PC-3 (cell line): Measurements from ENCODE around the gene SRP14. TPM values are rescaled to one million over a fixed set of nuclear protein-coding genes. Genes with fewer than 3 reads are reported as not detected.
A peak's percentile ranks its signal among the peaks of the same experiment; 100 is the strongest.

Source experiments
- ATAC-seq: fragments of 200-7000 bp; cut with Tn5 transposase; 2 replicates; pipeline ENCODE4 v1.9.1; 2020; ENCODE audit warnings: mild to moderate bottlenecking, moderate library complexity
- BruUV-seq: library from RNA; stranded (reverse); fragments of 400-500 nt; replicated peaks from 2 replicates; lab custom pipeline; 2021; lab: Mats Ljungman, UMichigan
- CTCF ChIA-PET: fragments of 300-600 bp; sonication (Branson Sonifier 250); formaldehyde crosslinking; loops from one replicate; lab custom pipeline; 2022; ENCODE audit warnings: antibody characterized with exemption; lab: Charles Lee
- POLR2A ChIA-PET: fragments of 300-600 bp; sonication (Branson Sonifier 250); formaldehyde crosslinking; loops from one replicate; lab custom pipeline; 2022; ENCODE audit warnings: antibody characterized with exemption; ENCODE audit not compliant: unreplicated experiment; lab: Charles Lee
- DNase-seq: peaks from one replicate; pipeline ENCODE4 v3.0.0-alpha.2; 2015
- H2AFZ ChIP-seq: fragments of 300-600 bp; sonication (generic); 2 replicates; pipeline ENCODE4 v1.6.0; 2016; ENCODE audit warnings: antibody characterized with exemption, low read length
- H3F3A ChIP-seq: fragments of 300-600 bp; sonication (generic); one replicate; pipeline ENCODE4 v1.6.0; 2017; ENCODE audit warnings: antibody characterized with exemption, low read length, control low read depth, mild to moderate bottlenecking; ENCODE audit not compliant: unreplicated experiment
- H3K27ac ChIP-seq: fragments of 300-600 bp; sonication (generic); 2 replicates; pipeline ENCODE4 v1.5.1; 2016; ENCODE audit warnings: mild to moderate bottlenecking, low read length
- H3K27me3 ChIP-seq: fragments of 300-600 bp; sonication (generic); 2 replicates; pipeline ENCODE4 v1.6.1; 2016; ENCODE audit warnings: low read length, mixed read lengths
- H3K36me3 ChIP-seq: fragments of 300-600 bp; sonication (generic); 2 replicates; pipeline ENCODE4 v1.6.1; 2016; ENCODE audit warnings: low read depth, mixed run types, low read length, mixed read lengths
- H3K4me1 ChIP-seq: fragments of 300-600 bp; sonication (generic); 2 replicates; pipeline ENCODE4 v1.5.1; 2016; ENCODE audit warnings: low read length; ENCODE audit not compliant: insufficient read depth
- H3K4me2 ChIP-seq: fragments of 300-600 bp; sonication (generic); 2 replicates; pipeline ENCODE4 v1.6.0; 2016; ENCODE audit warnings: low read length
- H3K4me3 ChIP-seq: fragments of 300-600 bp; sonication (generic); 2 replicates; pipeline ENCODE4 v1.5.1; 2016; ENCODE audit warnings: mild to moderate bottlenecking, low read length, mixed read lengths
- H3K79me2 ChIP-seq: fragments of 300-600 bp; sonication (generic); 2 replicates; pipeline ENCODE4 v1.6.1; 2017; ENCODE audit warnings: low read length, mixed read lengths
- H3K9ac ChIP-seq: fragments of 300-600 bp; sonication (generic); 2 replicates; pipeline ENCODE4 v1.6.0; 2016; ENCODE audit warnings: mild to moderate bottlenecking, low read length
- H3K9me2 ChIP-seq: fragments of 300-600 bp; sonication (generic); replicated peaks from 2 replicates; pipeline ENCODE4 v1.6.1; 2016; ENCODE audit warnings: mixed run types, low read length, mixed read lengths
- H3K9me3 ChIP-seq: fragments of 300-600 bp; sonication (generic); 2 replicates; pipeline ENCODE4 v1.6.1; 2016; ENCODE audit warnings: low read length, mixed read lengths
- H4K20me1 ChIP-seq: fragments of 300-600 bp; sonication (generic); 2 replicates; pipeline ENCODE4 v1.6.1; 2016; ENCODE audit warnings: low read length, mixed read lengths
- CTCF ChIP-seq: fragments of 300-600 bp; sonication (generic); conservative IDR thresholded peaks from 2 replicates; pipeline ENCODE4 v1.5.1; 2017; ENCODE audit warnings: antibody characterized with exemption, low read depth, mild to moderate bottlenecking, low read length
- EZH2 ChIP-seq: fragments of 300-600 bp; sonication (generic); IDR thresholded peaks from one replicate; pipeline ENCODE4 v1.6.1; 2017; ENCODE audit warnings: antibody characterized with exemption, mild to moderate bottlenecking, low read length; ENCODE audit not compliant: unreplicated experiment
- EZH2phosphoT487 ChIP-seq: fragments of 300-600 bp; sonication (generic); IDR thresholded peaks from 2 replicates; pipeline ENCODE4 v1.6.1; 2018; ENCODE audit warnings: mild to moderate bottlenecking, antibody characterized with exemption, low read length, borderline replicate concordance
- intact Hi-C: fragments of 100-400 bp; cut with micrococcal nuclease; formaldehyde crosslinking; loops from 2 replicates; pipeline ENCODE4 v1.9.0; 2023
- total RNA-seq: library from RNA; depleted of rRNA; stranded (reverse); fragments of >200 nt; gene quantifications from 2 replicates; pipeline ENCODE4 v1.2.3, GENCODE V29; 2014

Gene SRP14
- total RNA-seq, 1 experiment from 2014 or later = 362 TPM

- POLR2A ChIA-PET = no interaction called here
- DNase-seq (peak; percentile 95), ATAC-seq (peak; percentile 82)
- H3K9ac ChIP-seq = peak overlapping the region; percentile 53
- H3K36me3 ChIP-seq = no peaks in the 10 kb centered on the region
- TF ChIP-seq CTCF (no peak), EZH2 (no peak), EZH2phosphoT487 (no peak)
- H3K79me2 ChIP-seq = no peaks in the 10 kb centered on the region
- peaks cover 50% of the 10 kb centered on the region for H3K4me1 ChIP-seq
- H3K9me2 ChIP-seq = no peaks in the 10 kb centered on the region
- no peak overlapping the region; the same call in 1 of the 2 replicates for H2AFZ ChIP-seq
- H3K27me3 ChIP-seq = no peaks in the 10 kb centered on the region
- no peaks in the 10 kb centered on the region for H3F3A ChIP-seq
- no peaks in the 10 kb centered on the region for H4K20me1 ChIP-seq
- H3K9me3 ChIP-seq = no peaks in the 10 kb centered on the region
- intact Hi-C loops = no loop called here
- peak overlapping the region; percentile 91 for H3K27ac ChIP-seq
- peak overlapping the region; percentile 54 for H3K4me2 ChIP-seq
- no TSS peak for BruUV-seq
- CTCF ChIA-PET = no interaction called here
- no peak overlapping the region for H3K4me3 ChIP-seq
Measured at GRCh38 chr15:40063563-40064011, 24.6 kb upstream of the SRP14 start.

DNA sequence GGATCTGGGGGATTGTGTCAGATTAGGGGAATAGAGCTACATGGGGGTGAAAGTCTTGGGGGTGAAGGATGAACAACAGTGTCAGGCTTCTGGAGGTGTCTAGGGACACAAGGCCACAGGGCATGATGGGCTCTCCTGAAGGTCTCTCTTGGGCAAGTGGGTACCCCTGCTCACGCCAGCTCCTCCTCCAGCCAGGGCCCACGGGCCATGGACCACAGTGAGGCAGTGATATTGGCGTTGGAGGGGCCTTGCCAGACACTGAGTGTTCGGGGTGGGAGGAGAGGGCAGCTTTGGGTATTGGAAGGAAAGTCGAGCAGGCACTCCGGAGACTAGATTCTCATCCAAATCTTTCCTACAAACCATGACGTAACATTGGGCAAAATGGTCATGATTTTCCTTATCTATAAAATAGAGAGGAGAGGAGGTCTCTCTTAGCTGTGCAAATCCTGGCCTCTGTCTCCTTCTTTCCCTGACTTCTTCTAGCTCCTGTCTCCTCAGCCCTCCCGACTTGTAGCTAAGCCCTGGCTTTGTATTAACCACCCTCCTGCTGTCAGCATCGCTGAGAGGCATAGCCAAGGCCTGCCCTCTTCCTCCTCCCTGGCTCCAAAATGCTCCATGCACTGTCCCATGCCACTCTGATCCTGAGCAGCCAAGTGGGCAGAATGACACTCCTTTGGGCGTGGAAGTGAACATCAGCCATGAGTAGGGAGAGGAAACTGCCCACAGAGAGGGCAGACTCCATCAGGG is 24.0 kb upstream of the SRP14 start:
- Histone ChIP-seq H3K79me2 (no peaks in the 10 kb centered on the region), H3K27ac (peak overlapping the region; percentile 91), H3F3A (no peaks in the 10 kb centered on the region), H3K36me3 (no peaks in the 10 kb centered on the region), H3K27me3 (no peaks in the 10 kb centered on the region), H3K9ac (peak overlapping the region; percentile 53), H3K4me1 (peaks cover 46% of the 10 kb centered on the region), H4K20me1 (no peaks in the 10 kb centered on the region), H3K9me3 (no peaks in the 10 kb centered on the region), H2AFZ (no peak overlapping the region; the same call in 1 of the 2 replicates), H3K4me2 (peak overlapping the region; percentile 54), H3K9me2 (no peaks in the 10 kb centered on the region), H3K4me3 (no peak overlapping the region)
- ATAC-seq (no peak), DNase-seq (no peak)
- POLR2A ChIA-PET = no interaction called here
- CTCF ChIA-PET = interaction anchor here (0.6 kb wide), 1 partner anchor 75 kb away, joined by 3 read pairs; no protein-coding TSS in a partner anchor
- intact Hi-C loops = no loop called here
- BruUV-seq = no TSS peak
- no peak for TF ChIP-seq EZH2phosphoT487
- no peak for TF ChIP-seq EZH2
- no peak for TF ChIP-seq CTCF

DNA sequence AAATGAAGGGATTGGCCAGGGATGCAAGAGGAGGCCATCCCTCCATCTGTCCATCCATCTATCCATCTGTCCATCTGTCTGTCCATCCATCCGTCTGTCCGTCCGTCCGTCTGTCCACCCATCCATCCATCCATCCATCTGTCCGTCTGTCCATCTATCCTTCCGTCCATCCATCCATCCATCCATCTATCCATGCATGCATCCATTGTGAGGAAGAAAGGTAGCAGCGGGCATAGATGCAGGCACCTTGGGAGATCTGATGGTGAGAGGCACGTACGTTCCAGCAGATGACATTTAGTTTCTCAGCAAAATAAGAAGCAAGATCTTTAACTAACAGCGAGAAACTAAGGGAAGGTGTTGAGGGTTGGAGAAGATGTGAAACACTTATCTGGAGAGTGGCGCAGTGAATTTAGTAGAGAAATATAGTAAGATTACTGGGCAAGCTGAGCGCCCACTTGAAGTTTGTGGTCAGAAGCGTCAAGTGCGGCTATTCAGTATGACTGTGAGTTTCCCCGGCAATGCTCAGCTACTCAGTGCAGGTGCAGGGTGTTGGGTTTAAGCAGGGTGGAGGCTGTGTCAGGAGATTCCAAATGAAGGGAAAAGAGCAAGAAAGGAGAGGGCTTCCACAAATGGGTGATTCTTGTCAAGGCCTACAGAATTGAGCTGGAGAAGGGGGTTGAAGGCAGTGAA is 22.4 kb upstream of the SRP14 start:
- Histone ChIP-seq H3K4me1 (peaks cover 36% of the 10 kb centered on the region), H4K20me1 (no peaks in the 10 kb centered on the region), H3K27me3 (no peaks in the 10 kb centered on the region), H3K79me2 (no peaks in the 10 kb centered on the region), H3K36me3 (no peaks in the 10 kb centered on the region), H3K4me3 (no peak overlapping the region), H3K9ac (no peak overlapping the region), H3K9me2 (no peaks in the 10 kb centered on the region), H3K9me3 (no peaks in the 10 kb centered on the region), H2AFZ (no peak overlapping the region), H3K27ac (no peak overlapping the region), H3K4me2 (no peak overlapping the region), H3F3A (no peaks in the 10 kb centered on the region)
- POLR2A ChIA-PET = no interaction called here
- no peak for DNase-seq
- ATAC-seq = no peak
- CTCF ChIA-PET = no interaction called here
- no TSS peak for BruUV-seq
- no peak for TF ChIP-seq EZH2phosphoT487
- TF ChIP-seq EZH2 = no peak
- no peak for TF ChIP-seq CTCF
- intact Hi-C loops = no loop called here
